ENCODE data around the gene INTS2.
A peak's percentile ranks its signal among the peaks of the same experiment; 100 is the strongest.
"Not testable (repeated sequence)": the region's sequence is repeated elsewhere in the genome, so short reads cannot be mapped to it uniquely, and the experiment has no call there.

INTS2 gene

DNA sequence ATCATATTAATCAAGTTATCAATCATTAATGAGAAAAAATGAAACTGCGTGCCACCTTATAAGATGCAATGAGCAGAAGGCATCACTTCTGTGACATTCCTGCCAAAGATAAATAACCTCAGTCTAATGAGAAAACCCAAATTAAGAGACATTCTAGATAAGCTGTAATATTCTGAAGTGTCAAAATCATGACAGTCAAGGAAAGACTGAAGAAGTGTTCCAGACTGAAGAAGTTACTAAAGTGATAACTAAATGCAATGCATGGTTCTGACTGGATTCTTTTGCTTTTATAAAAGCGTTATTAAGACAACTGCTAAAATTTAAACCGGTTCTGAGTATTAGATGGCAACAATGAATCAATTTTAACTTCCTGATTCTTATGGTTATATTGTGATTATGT, 95.3 kb downstream of the INTS2 start:
- Mint-ChIP-seq H3K9me3 (no peaks in the 10 kb centered on the region), H3K27me3 (no peaks in the 10 kb centered on the region), H3K27ac (no peak overlapping the region), H3K36me3 (no peaks in the 10 kb centered on the region), H3K4me1 (no peaks in the 10 kb centered on the region), H3K4me3 (no peak overlapping the region)
- DNase-seq (no peak), ATAC-seq (replicated peaks) (no peak)

DNA sequence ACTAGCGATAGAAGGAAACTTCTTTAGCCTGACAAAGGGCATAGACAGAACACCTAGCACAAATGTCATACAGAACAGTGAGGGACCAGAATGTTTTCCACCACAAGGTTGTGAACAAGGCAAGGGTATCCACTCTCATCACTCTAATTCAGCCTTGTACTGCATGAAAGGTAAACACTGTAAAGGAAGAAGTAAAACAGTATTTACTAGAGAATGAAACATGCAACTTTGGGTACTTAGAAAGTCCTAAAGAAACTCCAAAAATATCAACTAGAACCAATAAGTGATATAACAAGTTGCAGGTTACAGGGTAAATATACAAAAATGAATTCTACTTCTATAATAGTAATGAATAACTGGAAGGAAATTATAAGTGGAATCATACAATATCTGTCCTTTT, 96.7 kb downstream of the INTS2 start:
- Mint-ChIP-seq H3K27me3 (no peaks in the 10 kb centered on the region), H3K4me1 (no peaks in the 10 kb centered on the region), H3K9me3 (peaks cover 0 to 2% of the 10 kb centered on the region in 2 donors), H3K27ac (no peak overlapping the region), H3K4me3 (no peak overlapping the region), H3K36me3 (peaks cover 3 to 4% of the 10 kb centered on the region in 2 donors)
- ATAC-seq (replicated peaks): no peak
- no peak for DNase-seq

DNA sequence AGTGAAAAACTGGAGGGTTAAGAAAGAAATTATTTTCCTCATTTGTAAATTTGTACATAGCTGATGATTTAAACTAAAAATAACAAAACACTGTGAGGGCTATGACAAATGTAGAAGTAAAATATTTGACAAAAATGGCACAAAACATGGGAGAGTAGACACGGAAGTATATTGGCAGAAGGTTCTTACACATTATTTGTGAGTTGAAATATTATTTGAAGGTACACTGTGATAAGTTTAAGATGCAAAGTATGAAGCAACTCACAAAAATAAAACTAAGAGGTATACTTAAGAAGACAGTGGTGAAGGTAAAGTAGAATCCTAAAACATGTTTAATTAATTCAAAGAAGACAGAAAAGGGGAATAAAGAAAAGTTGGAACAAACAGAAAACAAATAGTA, 99.1 kb downstream of the INTS2 start:
- no peaks in the 10 kb centered on the region for H3K27me3 Mint-ChIP-seq
- DNase-seq (no peak), ATAC-seq (replicated peaks) (no peak)
- peaks cover 0 to 2% of the 10 kb centered on the region in 2 donors for H3K9me3 Mint-ChIP-seq
- no peak overlapping the region for H3K27ac Mint-ChIP-seq
- H3K36me3 Mint-ChIP-seq: peaks cover 3 to 4% of the 10 kb centered on the region in 2 donors
- H3K4me1 Mint-ChIP-seq: no peaks in the 10 kb centered on the region
- H3K4me3 Mint-ChIP-seq: no peak overlapping the region

DNA sequence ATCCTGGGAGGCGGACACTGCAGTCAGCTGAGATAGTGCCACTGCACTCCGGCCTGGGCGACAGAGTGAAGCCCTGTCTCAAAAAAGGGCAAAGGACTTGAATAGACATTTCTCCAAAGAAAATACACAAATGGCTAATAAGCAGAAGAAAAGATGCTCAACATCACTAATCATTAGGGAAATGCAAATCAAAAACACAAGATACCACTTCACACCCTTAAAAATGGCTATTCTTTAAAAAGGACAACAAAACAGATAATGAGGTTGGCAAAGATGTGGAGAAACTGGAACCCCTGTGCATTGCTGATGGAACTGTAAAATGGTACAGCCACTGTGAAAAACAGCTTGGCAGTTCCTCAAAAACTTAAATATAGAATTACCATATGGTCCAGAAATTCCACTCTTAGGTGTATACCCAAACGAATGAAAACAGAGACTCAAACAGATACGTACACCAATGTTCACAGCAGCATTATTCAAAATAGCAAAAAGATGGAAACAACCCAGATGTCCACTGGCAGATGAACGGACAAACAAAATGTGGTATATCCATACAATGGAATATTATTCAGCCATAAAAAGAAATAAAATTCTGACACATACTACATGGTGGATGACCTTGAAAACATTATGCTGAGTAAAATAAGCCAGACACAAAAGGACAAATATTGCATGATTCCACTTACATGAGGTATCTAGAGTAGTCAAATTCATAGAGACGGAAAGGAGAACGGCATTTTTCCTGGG, 100.0 kb downstream of the INTS2 start:
- Mint-ChIP-seq H3K4me1 (no peaks in the 10 kb centered on the region), H3K9me3 (peaks cover 0 to 2% of the 10 kb centered on the region in 2 donors), H3K36me3 (peaks cover 3 to 4% of the 10 kb centered on the region in 2 donors), H3K4me3 (no peak overlapping the region), H3K27ac (no peak overlapping the region), H3K27me3 (no peaks in the 10 kb centered on the region)
- no peak for ATAC-seq (replicated peaks)
- DNase-seq: no peak

DNA sequence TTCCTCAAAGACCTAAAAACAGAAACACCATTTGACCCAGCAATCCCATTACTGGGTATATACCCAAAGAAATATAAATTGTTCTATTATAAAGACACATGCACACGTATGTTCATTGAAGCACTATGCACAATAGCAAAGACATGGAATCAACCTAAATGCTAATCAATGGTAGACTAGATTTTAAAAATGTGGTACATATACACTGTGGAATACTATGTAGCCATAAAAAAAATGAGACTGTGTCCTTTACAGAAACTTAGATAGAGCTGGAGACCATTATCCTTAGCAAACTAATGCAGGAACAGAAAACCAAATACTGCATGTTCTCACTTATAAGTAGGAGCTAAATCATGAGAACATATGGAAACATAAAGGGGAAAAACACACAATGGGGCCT, 100.9 kb downstream of the INTS2 start:
- not testable (repeated sequence) for H3K4me1 Mint-ChIP-seq, H3K27me3 Mint-ChIP-seq, H3K4me3 Mint-ChIP-seq

DNA sequence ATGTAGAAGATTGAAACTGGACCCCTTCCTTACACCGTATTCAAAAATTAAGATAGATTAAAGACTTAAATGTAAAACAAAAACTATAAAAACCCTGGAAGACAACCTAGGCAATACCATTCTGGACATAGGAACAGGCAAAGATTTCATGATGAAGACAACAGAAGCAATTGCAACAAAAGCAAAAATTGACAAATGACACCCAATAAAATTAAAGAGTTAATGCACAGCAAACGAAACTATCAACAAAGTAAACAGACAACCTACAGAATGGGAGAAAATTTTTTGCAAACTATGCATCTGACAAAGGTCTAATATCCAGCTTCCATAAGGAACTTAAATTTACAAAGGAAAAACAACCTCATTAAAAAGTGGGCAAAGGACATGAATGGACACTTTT, 101.6 kb downstream of the INTS2 start:
- DNase-seq; ATAC-seq (replicated peaks); H3K27ac Mint-ChIP-seq; H3K9me3 Mint-ChIP-seq; H3K27me3 Mint-ChIP-seq; H3K4me3 Mint-ChIP-seq: not testable (repeated sequence)
- Mint-ChIP-seq H3K4me1 (peaks cover 8 to 11% of the 10 kb centered on the region in 2 donors), H3K36me3 (peaks cover 6 to 12% of the 10 kb centered on the region in 2 donors)

More for the DNA sequence above, 100.9 kb downstream of the INTS2 start:
- H3K9me3 Mint-ChIP-seq; ATAC-seq (replicated peaks); H3K36me3 Mint-ChIP-seq; DNase-seq: not testable (repeated sequence)
- H3K27ac Mint-ChIP-seq: peak overlapping the region; percentile 33

DNA sequence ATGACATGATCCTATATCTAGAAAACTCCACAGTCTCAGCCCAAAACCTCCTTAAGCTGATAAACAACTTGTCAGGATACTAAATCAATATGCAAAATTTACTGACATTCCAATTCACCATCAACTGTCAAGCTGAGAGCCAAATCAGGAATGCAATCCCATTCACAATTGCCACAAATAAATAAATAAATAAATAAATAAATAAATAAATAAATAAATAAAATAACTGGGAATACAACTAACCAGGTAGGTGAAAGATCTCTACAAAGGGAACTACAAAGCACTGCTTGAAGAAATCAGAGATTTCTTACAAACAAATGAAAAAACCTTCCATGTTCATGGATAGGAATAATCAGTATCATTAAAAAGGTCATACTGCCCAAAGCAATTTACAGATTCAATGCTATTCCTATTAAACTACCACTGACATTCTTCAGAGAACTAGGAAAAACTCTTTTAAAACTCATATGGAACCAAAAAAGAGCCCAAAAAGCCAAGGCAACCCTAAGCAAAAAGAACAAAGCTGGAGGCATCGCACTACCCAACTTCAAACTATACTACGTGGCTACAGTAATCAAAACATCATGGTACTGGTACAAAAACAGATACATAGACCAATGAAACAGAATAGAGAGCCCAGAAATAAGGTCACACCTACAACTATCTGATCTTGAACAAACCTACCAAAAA, 102.2 kb downstream of the INTS2 start:
- Mint-ChIP-seq H3K27me3 (no peaks in the 10 kb centered on the region), H3K36me3 (peaks cover 8 to 15% of the 10 kb centered on the region in 2 donors), H3K4me3 (no peak overlapping the region), H3K4me1 (peaks cover 8 to 11% of the 10 kb centered on the region in 2 donors), H3K9me3 (peaks cover 4 to 5% of the 10 kb centered on the region in 2 donors), H3K27ac (no peak overlapping the region)
- no peak for DNase-seq
- no peak for ATAC-seq (replicated peaks)

DNA sequence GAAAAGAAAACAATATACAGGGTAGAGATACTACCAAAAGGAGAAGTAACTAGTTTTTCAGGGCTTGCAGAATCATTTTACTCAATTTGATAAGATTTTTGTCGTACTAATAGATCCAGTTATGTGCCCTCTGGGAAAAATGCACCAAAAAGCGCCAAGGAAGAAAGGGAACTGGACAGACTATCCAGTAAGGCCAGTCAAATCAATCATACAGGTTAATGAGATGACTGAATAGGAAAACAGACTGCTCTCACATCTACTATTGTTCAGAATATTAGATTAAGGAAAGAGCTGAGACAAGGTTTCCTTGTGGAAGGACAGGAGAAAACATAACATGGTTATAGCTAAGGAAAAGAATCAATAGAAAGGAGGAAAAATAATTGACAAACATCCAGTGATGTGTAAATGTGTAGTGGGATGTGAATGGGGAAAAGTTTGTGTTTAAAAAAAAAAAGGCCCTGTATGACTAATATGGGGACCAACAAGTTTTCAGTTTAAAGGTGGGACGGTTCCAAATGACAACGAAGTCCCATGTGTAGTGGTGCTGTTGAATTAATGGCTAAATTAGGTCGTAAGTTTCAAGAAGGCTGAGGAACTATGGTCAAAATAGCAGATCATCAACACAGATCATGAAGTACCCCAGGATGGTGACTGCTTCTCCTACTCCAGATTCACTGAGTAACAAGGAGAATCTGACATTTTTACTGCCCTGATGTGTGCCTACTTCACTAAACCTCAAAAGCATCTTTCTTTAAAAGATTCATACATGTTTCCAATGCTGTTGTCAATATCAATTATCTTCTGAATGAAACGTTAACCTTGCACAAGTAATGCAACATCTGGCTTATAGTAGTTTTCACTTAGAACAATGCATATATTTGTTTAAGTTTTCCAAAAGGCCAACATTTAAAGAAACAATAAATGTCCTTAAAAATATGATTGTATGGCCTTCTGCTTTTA, 105.2 kb downstream of the INTS2 start:
- H3K27ac Mint-ChIP-seq: no peak overlapping the region
- ATAC-seq (replicated peaks) (peak; percentile 56 to 57), DNase-seq (no peak)
- peaks cover 13 to 25% of the 10 kb centered on the region in 2 donors for H3K36me3 Mint-ChIP-seq
- H3K4me1 Mint-ChIP-seq: peaks cover 13 to 16% of the 10 kb centered on the region in 2 donors
- peaks cover 5 to 7% of the 10 kb centered on the region in 2 donors for H3K9me3 Mint-ChIP-seq
- H3K27me3 Mint-ChIP-seq: no peaks in the 10 kb centered on the region
- no peak overlapping the region for H3K4me3 Mint-ChIP-seq

DNA sequence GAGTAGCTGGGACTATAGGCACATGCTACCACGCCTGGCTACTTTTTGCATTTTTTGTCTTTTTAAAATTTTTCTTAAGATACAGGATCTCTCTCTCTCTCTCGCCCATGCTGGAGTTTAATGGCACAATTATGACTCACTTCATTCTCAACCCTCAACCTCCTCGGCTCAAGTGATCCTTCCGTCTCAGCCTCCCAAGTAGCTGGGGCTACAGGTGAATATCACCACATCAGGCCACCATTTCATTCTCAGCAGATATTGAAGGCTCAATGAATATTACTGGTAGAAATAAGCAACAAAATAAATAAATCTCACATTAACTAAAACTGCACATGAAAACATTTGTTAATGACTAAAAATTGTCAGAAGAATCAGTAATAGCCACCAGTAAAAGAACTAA, 106.1 kb downstream of the INTS2 start:
- Mint-ChIP-seq H3K36me3 (peaks cover 10 to 21% of the 10 kb centered on the region in 2 donors), H3K4me3 (no peak overlapping the region), H3K4me1 (peaks cover 16 to 23% of the 10 kb centered on the region in 2 donors), H3K9me3 (peaks cover 3 to 7% of the 10 kb centered on the region in 2 donors), H3K27me3 (no peaks in the 10 kb centered on the region), H3K27ac (peak overlapping the region; percentile 7)
- DNase-seq (no peak), ATAC-seq (replicated peaks) (no peak)

DNA sequence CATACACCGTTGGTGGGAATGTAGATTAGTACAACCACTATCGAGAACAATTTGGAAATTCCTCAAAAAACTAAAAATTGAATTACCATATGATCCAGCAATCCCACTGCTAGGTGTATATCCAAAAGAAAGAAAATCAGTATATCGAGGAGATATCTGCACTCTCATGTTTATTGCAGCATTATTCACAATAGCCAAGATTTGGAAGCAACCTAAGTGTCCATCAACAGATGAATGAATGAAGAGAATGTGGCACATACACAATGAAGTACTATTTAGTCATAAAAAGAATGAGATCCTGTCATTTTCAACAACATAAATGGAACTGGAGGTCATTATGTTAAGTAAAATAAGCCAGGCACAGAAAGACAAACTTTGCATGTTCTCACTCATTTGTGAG, 108.5 kb downstream of the INTS2 start:
- H3K27ac Mint-ChIP-seq; ATAC-seq (replicated peaks); DNase-seq; H3K27me3 Mint-ChIP-seq; H3K9me3 Mint-ChIP-seq; H3K4me3 Mint-ChIP-seq: not testable (repeated sequence)
- peaks cover 10 to 21% of the 10 kb centered on the region in 2 donors for H3K36me3 Mint-ChIP-seq
- peaks cover 23 to 34% of the 10 kb centered on the region in 2 donors for H3K4me1 Mint-ChIP-seq

DNA sequence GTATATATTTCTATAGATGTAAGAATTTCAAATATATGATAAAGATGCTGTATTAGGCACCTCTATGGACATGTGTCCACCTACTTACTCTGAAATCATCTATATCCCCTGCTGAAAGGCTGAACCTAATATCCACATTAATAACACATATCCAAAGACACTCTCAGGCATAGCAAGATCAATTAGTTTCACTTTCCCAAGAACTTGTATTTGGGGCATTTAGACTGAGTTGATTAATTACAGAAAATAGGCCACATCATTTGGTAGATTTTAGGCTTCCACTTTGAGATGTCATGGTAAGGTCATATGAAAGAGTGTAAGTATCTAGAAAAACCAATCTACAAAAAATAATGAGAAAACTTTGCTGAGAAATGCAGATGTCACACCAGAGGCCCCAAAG, 109.6 kb downstream of the INTS2 start:
- H3K27ac Mint-ChIP-seq: no peak overlapping the region
- H3K36me3 Mint-ChIP-seq: peaks cover 10 to 21% of the 10 kb centered on the region in 2 donors
- ATAC-seq (replicated peaks) (no peak), DNase-seq (no peak)
- no peaks in the 10 kb centered on the region for H3K27me3 Mint-ChIP-seq
- H3K4me1 Mint-ChIP-seq: peaks cover 23 to 38% of the 10 kb centered on the region in 2 donors
- no peak overlapping the region for H3K4me3 Mint-ChIP-seq
- peaks cover 3 to 7% of the 10 kb centered on the region in 2 donors for H3K9me3 Mint-ChIP-seq

DNA sequence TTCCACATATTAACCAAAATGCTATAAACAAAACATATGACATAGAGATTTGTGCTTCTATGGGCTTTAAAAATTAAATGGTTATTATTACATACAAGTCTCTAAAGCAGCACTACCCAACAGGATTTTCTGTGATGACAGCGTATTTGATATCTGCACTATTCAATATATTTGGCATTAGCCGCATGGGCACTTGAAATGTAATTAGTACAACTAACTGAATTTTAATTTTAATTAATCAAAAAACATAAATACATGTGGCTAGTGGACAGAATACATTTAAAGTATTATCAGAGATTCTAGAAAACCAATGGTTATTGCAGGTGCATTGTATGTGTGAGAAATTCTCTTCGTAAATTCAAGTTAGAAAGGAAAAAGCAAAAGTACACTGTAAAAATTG, 110.3 kb downstream of the INTS2 start:
- Mint-ChIP-seq H3K27me3 (no peaks in the 10 kb centered on the region), H3K27ac (no peak overlapping the region), H3K36me3 (peaks cover 10 to 19% of the 10 kb centered on the region in 2 donors), H3K4me1 (peaks cover 21 to 42% of the 10 kb centered on the region in 2 donors), H3K9me3 (peaks cover 3 to 7% of the 10 kb centered on the region in 2 donors), H3K4me3 (no peak overlapping the region)
- ATAC-seq (replicated peaks) (no peak), DNase-seq (no peak)

DNA sequence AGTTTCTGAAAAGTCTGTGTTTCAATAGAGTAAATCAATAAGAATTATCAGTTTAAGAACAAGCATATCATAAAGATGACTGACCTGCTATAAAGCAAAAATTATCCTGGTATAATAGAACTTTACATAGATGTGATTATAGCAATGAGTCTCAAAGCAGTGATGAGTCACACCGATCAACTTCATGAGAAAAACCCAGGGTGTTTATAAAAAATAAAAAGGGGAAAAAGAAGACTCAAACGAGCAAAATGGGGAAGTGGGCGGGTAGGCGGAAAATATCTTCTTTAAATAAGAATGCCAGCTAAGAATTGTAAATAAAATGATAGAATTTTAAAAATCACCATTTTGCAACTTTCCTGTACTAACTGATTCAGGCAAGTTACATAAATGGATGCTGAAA, 111.2 kb downstream of the INTS2 start:
- Mint-ChIP-seq H3K27ac (peak overlapping the region; percentile 51), H3K36me3 (peaks cover 8 to 14% of the 10 kb centered on the region in 2 donors), H3K4me1 (peaks cover 17 to 35% of the 10 kb centered on the region in 2 donors), H3K9me3 (peaks cover 1 to 4% of the 10 kb centered on the region in 2 donors), H3K27me3 (no peaks in the 10 kb centered on the region), H3K4me3 (peak overlapping the region in 1 of 2 donors; percentile 22)
- DNase-seq: peak; percentile 8
- peak; percentile 88 to 90 for ATAC-seq (replicated peaks)

Measured in stimulated activated naive B cell treated with anti-CD40 and anti-IgM and Interleukin-4, amounts not matched to agents 10 μg/mL and 1 μg/mL and 100 μg/mL, for 72 hours (primary cell).